ENCODE data around the gene GPR65. TPM values are rescaled to one million over a fixed set of nuclear protein-coding genes. Genes with fewer than 3 reads are reported as not detected.

The GPR65 gene
- total RNA-seq, 2 donors from 2014 or later: 14.9 to 16.6 TPM

GRCh38 chr14:88063811-88064210, 58.9 kb downstream of the GPR65 start:
- Mint-ChIP-seq H3K36me3 (ENCODE audit: low read depth) (peaks cover 3% of the 10 kb centered on the region), H3K4me3 (no peak overlapping the region), H3K27me3 (no peaks in the 10 kb centered on the region), H3K4me1 (no peaks in the 10 kb centered on the region), H3K27ac (no peak overlapping the region)
- no peak for DNase-seq
- ATAC-seq: no peak
- H3K9me3 ChIP-seq (ENCODE audit: control insufficient read depth, low read length, poor library complexity, severe bottlenecking): no peaks in the 10 kb centered on the region

Other genes starting within 250 kb of the GPR65 start
- 10 to 100 TPM; 33.1 to 36.5 TPM for gene GALC, start 12.0 kb upstream of the GPR65 start, total RNA-seq